ENCODE data around the gene PGF. TPM values are rescaled to one million over a fixed set of nuclear protein-coding genes. Genes with fewer than 3 reads are reported as not detected.

PGF gene
- total and polyA plus RNA-seq, 4 donors = 0.61 to 4.5 (median 1.8) TPM

DNA sequence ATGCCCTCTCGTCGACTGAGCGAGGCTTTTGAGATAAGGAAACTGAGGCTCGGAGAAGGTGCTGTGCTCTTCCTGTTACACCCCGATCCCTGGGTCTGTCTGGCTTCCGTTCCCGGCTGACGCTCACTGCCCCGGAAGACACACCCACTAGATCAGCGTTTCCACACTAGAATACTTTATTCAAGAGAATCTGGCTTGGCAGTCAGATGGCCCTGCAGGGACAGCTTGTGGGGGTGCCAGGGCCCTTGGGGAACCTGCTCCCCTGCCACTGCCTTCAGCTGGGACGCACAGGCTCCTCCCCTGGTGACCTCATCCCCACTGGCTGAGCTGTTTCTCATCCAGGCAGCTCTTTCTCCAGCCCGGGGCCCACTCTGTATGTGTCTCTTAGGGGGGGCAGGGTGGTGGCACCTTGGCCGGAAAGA lies 13.7 kb downstream of the PGF start:
- no peaks in the 10 kb centered on the region for H3K36me3 ChIP-seq (ENCODE audit: control insufficient read depth in 4 of 4, insufficient read depth in 3 of 4, low read depth in 1 of 4, low read length in 3 of 4)
- H3K27me3 ChIP-seq (ENCODE audit: control insufficient read depth in 4 of 4, insufficient read depth in 4 of 4, low read length in 3 of 4) = no peaks in the 10 kb centered on the region
- WGBS = 55% methylated on average over 13 of the region's 13 CpGs
- DNase-seq (ENCODE audit: low spot score) = no peak
- peak overlapping the region; percentile 47 to 61 for H3K27ac ChIP-seq (ENCODE audit: low read depth in 1 of 2, low read length in 2 of 2)
- no peak overlapping the region for H3K9ac ChIP-seq (ENCODE audit: low read depth in 1 of 2, low read length in 2 of 2)
- H3K4me1 ChIP-seq (ENCODE audit: control insufficient read depth in 4 of 4, insufficient read depth in 4 of 4, low read length in 3 of 4) = peaks cover 0 to 19% (median 4%) of the 10 kb centered on the region in 4 donors
- no peak overlapping the region for H3K4me3 ChIP-seq (ENCODE audit: low read depth in 1 of 3, low read length in 3 of 3)
- H3K9me3 ChIP-seq (ENCODE audit: control insufficient read depth in 4 of 4, low read length in 3 of 4) = no peaks in the 10 kb centered on the region
- peak; percentile 74 for TF ChIP-seq NR2F2 (IDR thresholded peaks at IDR 0.05)
- no peak for TF ChIP-seq RAD21 (IDR thresholded peaks at IDR 0.05)
- TF ChIP-seq SP1 (IDR thresholded peaks at IDR 0.05) = peak; percentile 27
- TF ChIP-seq, protein P1, sequence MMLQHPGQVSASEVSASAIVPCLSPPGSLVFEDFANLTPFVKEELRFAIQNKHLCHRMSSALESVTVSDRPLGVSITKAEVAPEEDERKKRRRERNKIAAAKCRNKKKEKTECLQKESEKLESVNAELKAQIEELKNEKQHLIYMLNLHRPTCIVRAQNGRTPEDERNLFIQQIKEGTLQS (IDR thresholded peaks at IDR 0.05) = no peak

DNA sequence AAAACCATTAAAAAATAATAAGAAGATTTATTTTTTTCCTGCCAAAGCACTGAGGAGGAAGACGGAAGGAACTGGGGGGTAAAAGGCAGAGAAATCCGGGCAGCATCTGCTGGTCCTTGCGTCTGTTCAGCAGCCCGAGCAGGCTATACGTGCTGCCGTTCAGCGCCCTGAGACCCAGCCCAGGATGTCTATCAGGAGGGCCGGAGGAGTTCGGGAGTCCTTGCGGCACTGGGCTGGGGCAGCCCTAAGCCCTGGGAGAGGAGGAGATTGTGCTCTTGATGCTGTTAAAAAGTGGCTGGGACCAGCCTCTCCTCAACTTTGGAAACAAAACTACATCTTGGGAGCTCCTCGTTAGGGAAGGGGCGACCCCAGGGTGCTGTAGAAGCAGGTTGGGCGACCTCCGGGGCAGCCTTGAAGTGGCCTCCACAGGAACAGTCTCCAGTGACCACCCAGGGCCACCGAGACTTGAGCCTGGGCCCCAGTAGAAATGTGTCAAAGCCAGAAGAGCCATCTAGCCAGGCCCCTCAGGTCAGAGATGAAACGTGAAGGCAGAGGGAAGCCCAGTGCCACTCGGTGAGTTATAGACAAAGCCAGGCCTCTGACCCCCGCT lies 14.3 kb downstream of the PGF start:
- Histone ChIP-seq H3K4me1 (ENCODE audit: control insufficient read depth in 4 of 4, insufficient read depth in 4 of 4, low read length in 3 of 4) (peaks cover 0 to 14% (median 3%) of the 10 kb centered on the region in 4 donors), H3K9me3 (ENCODE audit: control insufficient read depth in 4 of 4, low read length in 3 of 4) (no peaks in the 10 kb centered on the region), H3K9ac (ENCODE audit: low read depth in 1 of 2, low read length in 2 of 2) (no peak overlapping the region), H3K4me3 (ENCODE audit: low read depth in 1 of 3, low read length in 3 of 3) (no peak overlapping the region), H3K27me3 (ENCODE audit: control insufficient read depth in 4 of 4, insufficient read depth in 4 of 4, low read length in 3 of 4) (no peaks in the 10 kb centered on the region), H3K36me3 (ENCODE audit: control insufficient read depth in 4 of 4, insufficient read depth in 3 of 4, low read depth in 1 of 4, low read length in 3 of 4) (no peaks in the 10 kb centered on the region), H3K27ac (ENCODE audit: low read depth in 1 of 2, low read length in 2 of 2) (peak overlapping the region; percentile 47 to 61)
- 79% methylated on average over 18 of the region's 18 CpGs for WGBS
- DNase-seq (ENCODE audit: low spot score) = no peak
- TF ChIP-seq, protein P2, sequence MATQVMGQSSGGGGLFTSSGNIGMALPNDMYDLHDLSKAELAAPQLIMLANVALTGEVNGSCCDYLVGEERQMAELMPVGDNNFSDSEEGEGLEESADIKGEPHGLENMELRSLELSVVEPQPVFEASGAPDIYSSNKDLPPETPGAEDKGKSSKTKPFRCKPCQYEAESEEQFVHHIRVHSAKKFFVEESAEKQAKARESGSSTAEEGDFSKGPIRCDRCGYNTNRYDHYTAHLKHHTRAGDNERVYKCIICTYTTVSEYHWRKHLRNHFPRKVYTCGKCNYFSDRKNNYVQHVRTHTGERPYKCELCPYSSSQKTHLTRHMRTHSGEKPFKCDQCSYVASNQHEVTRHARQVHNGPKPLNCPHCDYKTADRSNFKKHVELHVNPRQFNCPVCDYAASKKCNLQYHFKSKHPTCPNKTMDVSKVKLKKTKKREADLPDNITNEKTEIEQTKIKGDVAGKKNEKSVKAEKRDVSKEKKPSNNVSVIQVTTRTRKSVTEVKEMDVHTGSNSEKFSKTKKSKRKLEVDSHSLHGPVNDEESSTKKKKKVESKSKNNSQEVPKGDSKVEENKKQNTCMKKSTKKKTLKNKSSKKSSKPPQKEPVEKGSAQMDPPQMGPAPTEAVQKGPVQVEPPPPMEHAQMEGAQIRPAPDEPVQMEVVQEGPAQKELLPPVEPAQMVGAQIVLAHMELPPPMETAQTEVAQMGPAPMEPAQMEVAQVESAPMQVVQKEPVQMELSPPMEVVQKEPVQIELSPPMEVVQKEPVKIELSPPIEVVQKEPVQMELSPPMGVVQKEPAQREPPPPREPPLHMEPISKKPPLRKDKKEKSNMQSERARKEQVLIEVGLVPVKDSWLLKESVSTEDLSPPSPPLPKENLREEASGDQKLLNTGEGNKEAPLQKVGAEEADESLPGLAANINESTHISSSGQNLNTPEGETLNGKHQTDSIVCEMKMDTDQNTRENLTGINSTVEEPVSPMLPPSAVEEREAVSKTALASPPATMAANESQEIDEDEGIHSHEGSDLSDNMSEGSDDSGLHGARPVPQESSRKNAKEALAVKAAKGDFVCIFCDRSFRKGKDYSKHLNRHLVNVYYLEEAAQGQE (IDR thresholded peaks at IDR 0.05) = no peak
- TF ChIP-seq EGR1 (IDR thresholded peaks at IDR 0.05; ENCODE audit: low read depth in 2 of 2) = no peak

DNA sequence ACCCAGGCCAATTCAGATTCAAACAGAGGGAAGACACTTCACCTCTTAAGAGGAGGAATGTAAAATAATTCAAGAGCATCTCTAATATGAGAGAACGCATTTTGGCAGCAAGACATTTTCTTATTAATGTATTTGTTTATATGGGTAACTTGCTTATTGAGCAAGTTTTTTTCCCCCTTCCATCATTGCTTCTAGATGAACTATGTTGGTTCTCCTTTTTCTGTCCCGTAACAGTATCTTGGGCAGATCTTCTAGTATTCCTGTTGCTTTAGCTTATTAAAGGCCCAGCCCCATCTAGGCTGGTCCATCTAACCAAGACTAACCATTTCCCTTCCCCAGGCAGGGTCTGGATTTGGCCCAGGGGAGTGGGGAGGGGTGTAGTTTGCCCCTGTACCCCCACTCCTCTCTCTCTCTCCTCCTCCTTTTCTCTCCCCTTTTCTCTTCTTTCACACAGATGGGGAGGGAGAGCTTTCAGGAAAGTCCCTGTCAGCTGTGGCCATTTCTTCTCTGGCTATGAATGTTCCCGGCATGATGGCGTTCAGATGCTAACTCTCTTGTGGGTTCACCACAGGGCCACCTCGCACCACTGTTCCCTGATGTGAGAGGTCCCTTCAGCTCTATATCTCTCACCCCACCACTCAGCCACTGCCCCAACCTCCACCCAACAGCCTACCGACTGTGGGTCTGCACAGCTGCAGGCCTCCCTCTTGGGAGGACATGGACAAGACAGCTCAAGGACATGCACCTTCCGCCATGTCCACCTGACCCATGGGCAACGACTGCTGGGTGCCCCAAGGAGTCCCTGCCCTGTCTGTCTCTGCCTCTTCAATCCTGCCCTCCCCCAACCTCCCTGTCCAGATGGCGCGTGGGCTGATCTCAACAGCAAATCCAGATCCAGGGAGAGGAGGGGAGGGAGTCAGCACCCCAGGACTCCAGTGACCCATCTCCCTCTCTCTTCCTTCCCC lies 16.6 kb downstream of the PGF start:
- 92% methylated on average over 10 of the region's 10 CpGs for WGBS
- no peaks in the 10 kb centered on the region for H3K9me3 ChIP-seq (ENCODE audit: control insufficient read depth in 4 of 4, low read length in 3 of 4)
- no peak for TF ChIP-seq HNF4G (IDR thresholded peaks at IDR 0.05)
- H3K4me3 ChIP-seq (ENCODE audit: low read depth in 1 of 3, low read length in 3 of 3) = no peak overlapping the region
- DNase-seq (ENCODE audit: low spot score) = no peak
- no peak overlapping the region for H3K9ac ChIP-seq (ENCODE audit: low read depth in 1 of 2, low read length in 2 of 2)
- peaks cover 0 to 13% (median 2%) of the 10 kb centered on the region in 4 donors for H3K4me1 ChIP-seq (ENCODE audit: control insufficient read depth in 4 of 4, insufficient read depth in 4 of 4, low read length in 3 of 4)
- peak overlapping the region in 1 of 2 donors; percentile 70 for H3K27ac ChIP-seq (ENCODE audit: low read depth in 1 of 2, low read length in 2 of 2)
- no peaks in the 10 kb centered on the region for H3K36me3 ChIP-seq (ENCODE audit: control insufficient read depth in 4 of 4, insufficient read depth in 3 of 4, low read depth in 1 of 4, low read length in 3 of 4)
- no peaks in the 10 kb centered on the region for H3K27me3 ChIP-seq (ENCODE audit: control insufficient read depth in 4 of 4, insufficient read depth in 4 of 4, low read length in 3 of 4)

Measured in liver (tissue), 9 donors.